Activated CD8-positive, alpha-beta memory T cell treated with anti-CD3 and anti-CD28 coated beads for 24 hours (primary cell): ENCODE data around the gene DTHD1.
A peak's percentile ranks its signal among the peaks of the same experiment; 100 is the strongest.

Source experiments
- DNase-seq: peaks from one replicate; pipeline ENCODE4 v3.0.0-alpha.2; 2020

The DTHD1 gene

GRCh38 chr4:36320117-36320896, 38.9 kb downstream of the DTHD1 start:
- DNase-seq, result no peak

GRCh38 chr4:36321176-36321575, 39.8 kb downstream of the DTHD1 start:
- DNase-seq, result no peak

GRCh38 chr4:36322921-36323354, 41.5 kb downstream of the DTHD1 start:
- DNase-seq, result no peak

- no peak for DNase-seq
Observed at GRCh38 chr4:36323816-36324419, 42.5 kb downstream of the DTHD1 start.

GRCh38 chr4:36324808-36325207, 43.4 kb downstream of the DTHD1 start:
- DNase-seq, result no peak

- no peak for DNase-seq
Observed at GRCh38 chr4:36325499-36325898, 44.1 kb downstream of the DTHD1 start.

GRCh38 chr4:36325926-36326325, 44.5 kb downstream of the DTHD1 start:
- DNase-seq, result no peak

- DNase-seq, result no peak
Observed at GRCh38 chr4:36326476-36327029, 45.1 kb downstream of the DTHD1 start.

- no peak for DNase-seq
Observed at GRCh38 chr4:36327400-36327799, 46.0 kb downstream of the DTHD1 start.

- no peak for DNase-seq
Observed at GRCh38 chr4:36328130-36328529, 46.7 kb downstream of the DTHD1 start.

GRCh38 chr4:36329228-36329627, 47.8 kb downstream of the DTHD1 start:
- no peak for DNase-seq

- no peak for DNase-seq
Observed at GRCh38 chr4:36330796-36331195, 49.4 kb downstream of the DTHD1 start.

- DNase-seq, result no peak
Observed at GRCh38 chr4:36332023-36332781, 50.8 kb downstream of the DTHD1 start.

GRCh38 chr4:36332782-36333131, 51.3 kb downstream of the DTHD1 start:
- DNase-seq, result no peak

- DNase-seq, result no peak
Observed at GRCh38 chr4:36333303-36333877, 52.0 kb downstream of the DTHD1 start.

- DNase-seq, result no peak
Observed at GRCh38 chr4:36337665-36338185, 56.3 kb downstream of the DTHD1 start.

GRCh38 chr4:36338973-36339372, 57.6 kb downstream of the DTHD1 start:
- DNase-seq, result no peak

- DNase-seq, result no peak
Observed at GRCh38 chr4:36341936-36342335, 60.5 kb downstream of the DTHD1 start.

- DNase-seq, result no peak
Observed at GRCh38 chr4:36343501-36344175, 62.2 kb downstream of the DTHD1 start.

- peak; percentile 61 for DNase-seq
Observed at GRCh38 chr4:36348403-36348938, 67.1 kb downstream of the DTHD1 start.

GRCh38 chr4:36349938-36350549, 68.6 kb downstream of the DTHD1 start:
- no peak for DNase-seq
